Head of caudate nucleus (tissue), 42 donors: ENCODE results near the gene TAGLN.
A peak's percentile ranks its signal among the peaks of the same experiment; 100 is the strongest.

ENCODE experiments used
- DNase-seq, 42 donors: peaks; one replicate each; pipeline versions ENCODE4 v3.0.0 to v3.0.0-alpha.2; 2020 to 2021; ENCODE audit warnings: mixed read lengths in 7 of 42
- intact Hi-C: fragments of 100-400 bp; cut with DNase I; formaldehyde crosslinking; loops from one replicate; pipeline ENCODE4 v1.15.0; 2022

The TAGLN gene

GRCh38 chr11:117221775-117222517 lies 22.8 kb downstream of the TAGLN start:
- DNase-seq: peak in 2 of 42 donors; percentile 19 to 29

GRCh38 chr11:117222991-117223740 lies 24.0 kb downstream of the TAGLN start:
- intact Hi-C loops: no loop called here
- DNase-seq: peak in 26 of 42 donors; percentile 28 to 82 (median 52)

More at GRCh38 chr11:117221775-117222517, 22.8 kb downstream of the TAGLN start:
- intact Hi-C loops: no loop called here

GRCh38 chr11:117223741-117224689 lies 24.8 kb downstream of the TAGLN start:
- intact Hi-C loops: no loop called here
- DNase-seq: peak in 1 of 42 donors; percentile 5

GRCh38 chr11:117225553-117226170 lies 26.5 kb downstream of the TAGLN start:
- peak in 1 of 42 donors; percentile 6 for DNase-seq
- intact Hi-C loops: loop anchor here (2.0 kb wide), 1 partner anchor 45 kb away; no protein-coding TSS in a partner anchor

GRCh38 chr11:117226388-117227385 lies 27.5 kb downstream of the TAGLN start:
- peak in 35 of 42 donors; percentile 17 to 87 (median 63) for DNase-seq
- intact Hi-C loops: loop anchor here (2.0 kb wide), 1 partner anchor 46 kb away; no protein-coding TSS in a partner anchor

- DNase-seq: no peak
- intact Hi-C loops: no loop called here
Observed at GRCh38 chr11:117228091-117228490, 28.9 kb downstream of the TAGLN start.

- intact Hi-C loops: no loop called here
- DNase-seq: no peak
Observed at GRCh38 chr11:117229411-117229810, 30.2 kb downstream of the TAGLN start.

- intact Hi-C loops: loop anchor here (5.0 kb wide), 1 partner anchor 443 kb away; the partner anchor contains the start of gene ZPR1
- no peak for DNase-seq
Observed at GRCh38 chr11:117229931-117230285, 30.7 kb downstream of the TAGLN start.

GRCh38 chr11:117230286-117230961 lies 31.3 kb downstream of the TAGLN start:
- intact Hi-C loops: loop anchor here (5.0 kb wide), 1 partner anchor 443 kb away; the partner anchor contains the start of gene ZPR1

GRCh38 chr11:117230999-117231841 lies 32.0 kb downstream of the TAGLN start:
- no peak for DNase-seq
- intact Hi-C loops: loop anchor here (5.0 kb wide), 1 partner anchor 444 kb away; the partner anchor contains the start of gene ZPR1

More at GRCh38 chr11:117230286-117230961, 31.3 kb downstream of the TAGLN start:
- no peak for DNase-seq

- DNase-seq: peak in 5 of 42 donors; percentile 69 to 87 (median 82)
- intact Hi-C loops: loop anchor here (2.0 to 5.0 kb wide), 2 partner anchors 85 to 444 kb away; partner anchors contain the start of genes BACE1 and ZPR1
Observed at GRCh38 chr11:117231842-117232091, 32.6 kb downstream of the TAGLN start, which contains the start of gene PCSK7. Gene PCSK7 (minus strand): TSS chr11:117232073. CDS start chr11:117229844, 2,229 bp downstream.

GRCh38 chr11:117232092-117232878 lies 33.1 kb downstream of the TAGLN start, which contains the start of gene RNF214:
Gene RNF214 (plus strand): TSS chr11:117232671. CDS start chr11:117234273, 1,602 bp downstream.
- intact Hi-C loops: loop anchor here (2.0 to 5.0 kb wide), 2 partner anchors 85 to 445 kb away; partner anchors contain the start of genes BACE1 and ZPR1
- DNase-seq: peak; percentile 35 to 93 (median 87)

- intact Hi-C loops: loop anchor here (2.0 to 5.0 kb wide), 2 partner anchors 84 to 446 kb away; partner anchors contain the start of genes BACE1 and ZPR1
- DNase-seq: peak in 10 of 42 donors; percentile 14 to 51 (median 29)
Observed at GRCh38 chr11:117232911-117233409, 33.8 kb downstream of the TAGLN start.

- intact Hi-C loops: no loop called here
- no peak for DNase-seq
Observed at GRCh38 chr11:117238221-117238620, 39.1 kb downstream of the TAGLN start.
